K562 (cell line): ENCODE results near the gene ERF. TPM values are rescaled to one million over a fixed set of nuclear protein-coding genes. Genes with fewer than 3 reads are reported as not detected.

Experiments
- ATAC-seq: fragments of 200-7000 bp; cut with Tn5 transposase; 3 replicates; pipeline ENCODE4 v1.9.1; 2020; ENCODE audit warnings: moderate library complexity
- BruUV-seq: library from RNA; stranded (reverse); fragments of 400-500 nt; replicated peaks from 2 replicates; lab custom pipeline; 2021; lab: Mats Ljungman, UMichigan
- CTCF ChIA-PET: fragments of 300-600 bp; formaldehyde crosslinking; extraction: SDS; loops from one replicate; lab custom pipeline; 2021; ENCODE audit warnings: low intra/inter-chr PET ratio; lab: Yijun Ruan, JAX
- POLR2A ChIA-PET: fragments of 300-600, 350-650 bp; sonication (Branson Sonifier 250); formaldehyde crosslinking; extraction: SDS; loops from one replicate; lab custom pipeline; 2021; ENCODE audit warnings: antibody characterized with exemption, inconsistent platforms; lab: Yijun Ruan, JAX
- DNase-seq, 4 experiments: peaks; one replicate each; pipeline versions ENCODE4 v3.0.0 to v3.0.0-alpha.2; 2011 to 2018; ENCODE audit warnings: low spot score in 3 of 4, mixed read lengths in 3 of 4; ENCODE audit errors: extremely low read depth in 1 of 4
- FAIRE-seq: peaks from 2 replicates; lab custom pipeline; 2011; peaks lifted over from hg19 to GRCh38; lab: Jason Lieb, UNC
- H2AFZ ChIP-seq: 2 replicates; pipeline ENCODE4 v1.6.0; 2011; ENCODE audit warnings: low read depth, low read length, control low read depth, inconsistent platforms
- H3K27ac ChIP-seq: fragments of 200-600 bp; 3 replicates; pipeline ENCODE4 v1.8.0; 2011; ENCODE audit warnings: low read depth, mild to moderate bottlenecking, control low read depth, inconsistent platforms, low read length, moderate library complexity, mixed read lengths; ENCODE audit errors: extremely low read depth
- H3K27me3 ChIP-seq, 2 experiments: fragments of 300-600 bp in 1 of 2; 2 replicates in 1 of 2; 3 replicates in 1 of 2; pipeline versions ENCODE4 v1.6.0 to v1.8.0; 2011; ENCODE audit warnings: inconsistent platforms in 2 of 2, low read length in 2 of 2, mild to moderate bottlenecking in 1 of 2, mixed read lengths in 1 of 2, moderate library complexity in 1 of 2; ENCODE audit not compliant: control insufficient read depth in 2 of 2, insufficient read depth in 2 of 2
- H3K36me3 ChIP-seq: fragments of 300-600 bp; 3 replicates; pipeline ENCODE4 v1.8.0; 2011; ENCODE audit warnings: mild to moderate bottlenecking, low read length, inconsistent platforms; ENCODE audit not compliant: control insufficient read depth, insufficient read depth
- H3K4me1 ChIP-seq, 2 experiments: fragments of 200-600 bp in 1 of 2; replicated peaks in 1 of 2; 2 replicates in 1 of 2; 3 replicates in 1 of 2; pipeline versions ENCODE4 v1.5.1 to v1.8.0; 2011; ENCODE audit warnings: inconsistent platforms in 2 of 2, low read length in 2 of 2, mild to moderate bottlenecking in 1 of 2, mixed read lengths in 1 of 2, moderate library complexity in 1 of 2; ENCODE audit not compliant: control insufficient read depth in 2 of 2, insufficient read depth in 2 of 2
- H3K4me2 ChIP-seq: 2 replicates; pipeline ENCODE4 v1.6.1; 2011; ENCODE audit warnings: low read length, control low read depth, inconsistent platforms, mixed read lengths; ENCODE audit not compliant: insufficient read depth
- H3K4me3 ChIP-seq: fragments of 200-600 bp; sonication (generic), shearing (Covaris generic); 2 replicates; pipeline ENCODE4 v1.5.1; 2016; ENCODE audit warnings: control low read depth, inconsistent platforms
- H3K79me2 ChIP-seq: fragments of 200-600 bp; 3 replicates; pipeline ENCODE4 v1.8.0; 2011; ENCODE audit warnings: low read length, inconsistent platforms; ENCODE audit not compliant: control insufficient read depth, insufficient read depth
- H3K9ac ChIP-seq, 2 experiments: 2 replicates each; pipeline versions ENCODE4 v1.6.0 to v1.6.1; 2011; ENCODE audit warnings: low read depth in 2 of 2, low read length in 2 of 2, control low read depth in 1 of 2, inconsistent platforms in 1 of 2, mild to moderate bottlenecking in 1 of 2, mixed read lengths in 1 of 2; ENCODE audit not compliant: insufficient read depth in 1 of 2
- H3K9me1 ChIP-seq: one replicate; pipeline ENCODE4 v1.6.0; 2011; ENCODE audit warnings: inconsistent platforms, mild to moderate bottlenecking, low read length, moderate library complexity; ENCODE audit not compliant: control insufficient read depth, insufficient read depth
- H3K9me3 ChIP-seq: replicated peaks from 2 replicates; pipeline ENCODE4 v1.5.1; 2011; ENCODE audit warnings: low read depth, low read length, inconsistent platforms; ENCODE audit not compliant: control insufficient read depth, insufficient read depth
- H4K20me1 ChIP-seq: replicated peaks from 2 replicates; pipeline ENCODE4 v1.6.1; 2011; ENCODE audit warnings: low read length, inconsistent platforms, mixed read lengths; ENCODE audit not compliant: control insufficient read depth, insufficient read depth
- CHAMP1 ChIP-seq: fragments of 450-650 bp; IDR thresholded peaks from 2 replicates; pipeline ENCODE4 v1.6.1; 2016; ENCODE audit warnings: mild to moderate bottlenecking
- CUX1 ChIP-seq: fragments of 200-800 bp; sonication (Bioruptor generic); IDR thresholded peaks from 2 replicates; pipeline ENCODE4 v1.6.1; 2016; ENCODE audit warnings: missing genetic modification characterization, missing compliant biosample characterization
- ELF2 ChIP-seq: fragments of 250-450 bp; sonication (Bioruptor Pico); IDR thresholded peaks from 2 replicates; pipeline ENCODE4 v1.5.0; 2021; ENCODE audit warnings: mild to moderate bottlenecking
- FOXK1 ChIP-seq: sonication (generic); formaldehyde crosslinking; IDR thresholded peaks from 2 replicates; pipeline ENCODE4 v1.8.0; 2022; ENCODE audit warnings: missing genetic modification reagents, mild to moderate bottlenecking, borderline replicate concordance
- MIER1 ChIP-seq: fragments of 450-650 bp; IDR thresholded peaks from 2 replicates; pipeline ENCODE4 v1.6.1; 2016; ENCODE audit warnings: antibody characterized with exemption, mild to moderate bottlenecking, low read depth
- RERE ChIP-seq: sonication (generic); formaldehyde crosslinking; IDR thresholded peaks from 2 replicates; pipeline ENCODE4 v1.8.0; 2023; ENCODE audit warnings: missing genetic modification reagents, mild to moderate bottlenecking, borderline replicate concordance
- SP2 ChIP-seq: IDR thresholded peaks from 2 replicates; pipeline ENCODE4 v1.6.1; 2011; ENCODE audit warnings: mild to moderate bottlenecking, low read depth, low read length, moderate library complexity; ENCODE audit not compliant: poor library complexity, severe bottlenecking; ENCODE audit errors: extremely low read depth
- WGBS: fragments of 100-300 bp; shearing (Covaris generic); methylation state at CpG from one replicate; pipeline ENCODE4 v1.1.6; 2016; ENCODE audit warnings: low coverage, mixed read lengths; ENCODE audit not compliant: insufficient coverage; ENCODE audit errors: missing lambda C conversion rate; 5-methylcytosine and 5-hydroxymethylcytosine counted together
- in situ Hi-C: fragments of 300-500 bp; cut with MboI; formaldehyde crosslinking; loops from 4 replicates; pipeline ENCODE4 v1.15.0; 2018; ENCODE audit warnings: inconsistent platforms, mixed read lengths
- intact Hi-C: fragments of 100-400 bp; cut with micrococcal nuclease; formaldehyde crosslinking; loops from 2 replicates; pipeline ENCODE4 v1.14.2; 2022
- polyA plus RNA-seq, 8 experiments: library from polyadenylated mRNA; depleted of rRNA in 4 of 8; stranded (reverse) in 5 of 8; unstranded in 3 of 8; fragments of >200 nt; fragmentation: Nextera tagmentation in 2 of 8; fragmentation: Illumina TruSeq in 1 of 8; extraction: Ambion mirVana in 2 of 8; extraction: Trizol in 1 of 8; gene quantifications; 2 replicates each; pipeline versions ENCODE4 v1.2.1 to v1.2.3, GENCODE V29; 2011 to 2014; ENCODE audit warnings: inconsistent platforms in 1 of 8, missing spikeins in 1 of 8
- total RNA-seq, 7 experiments: library from RNA; depleted of rRNA in 6 of 7; stranded (reverse); fragments of >200 nt in 6 of 7; fragmentation: Illumina TruSeq in 2 of 7; extraction: Trizol in 2 of 7; gene quantifications; 2 replicates each; pipeline versions ENCODE4 v1.2.1 to v1.2.3, GENCODE V29; 2011 to 2021; ENCODE audit warnings: low replicate concordance in 1 of 7

ERF gene
- total and polyA plus RNA-seq, 9 of the 15 experiments (the other 6 are each of a cell fraction or from before 2014, with no cell fraction given): 0.03 to 75.4 (median 27.0) TPM

GRCh38 chr19:42291435-42291810 lies 36.5 kb upstream of the ERF start:
- H3K9ac ChIP-seq: no peak overlapping the region
- no peak overlapping the region for H3K27ac ChIP-seq
- H3K36me3 ChIP-seq: peaks cover 95% of the 10 kb centered on the region; the same call in 2 of the 3 replicates
- no peak overlapping the region for H3K4me3 ChIP-seq
- peak; percentile 4; the same call in 1 of the 3 replicates for ATAC-seq
- no peaks in the 10 kb centered on the region for H3K27me3 ChIP-seq
- ChIA-PET POLR2A (no interaction called here), CTCF (interaction anchor here (1.0 kb wide), 1 partner anchor 159 kb away, joined by 3 read pairs; the partner anchor contains the start of gene POU2F2)
- no peaks in the 10 kb centered on the region for H3K9me3 ChIP-seq
- H3K9me1 ChIP-seq: no peaks in the 10 kb centered on the region
- H2AFZ ChIP-seq: no peak overlapping the region
- in situ Hi-C loops (no loop called here), intact Hi-C loops (no loop called here)
- H3K79me2 ChIP-seq: peaks cover 5% of the 10 kb centered on the region; the same call in 1 of the 3 replicates
- H3K4me1 ChIP-seq: peaks cover 0 to 83% of the 10 kb centered on the region in 2 experiments; a peak in 3 of 5 replicates
- DNase-seq: no peak
- no peak overlapping the region for H3K4me2 ChIP-seq
- BruUV-seq: no TSS peak
- FAIRE-seq: no peak
- H4K20me1 ChIP-seq: peaks cover 7% of the 10 kb centered on the region; the same call in 1 of the 2 replicates
- WGBS: 85% methylated on average over 9 of the region's 9 CpGs
- no peak for TF ChIP-seq MIER1
- TF ChIP-seq SP2: no peak
- no peak for TF ChIP-seq ELF2 (CRISPR knock-in tag)
- TF ChIP-seq CHAMP1: no peak
- no peak for TF ChIP-seq RERE (CRISPR knock-in tag)
- no peak for TF ChIP-seq CUX1
- no peak for TF ChIP-seq FOXK1 (CRISPR knock-in tag)
